MM.1S (cell line): ENCODE data around the gene TMEM108.

Experiments
- DNase-seq: peaks from one replicate; pipeline ENCODE4 v3.0.0-alpha.2; 2015
- H2AFZ ChIP-seq: fragments of 300-600 bp; sonication (generic); 2 replicates; pipeline ENCODE4 v1.6.0; 2016; ENCODE audit warnings: antibody characterized with exemption, low read length
- H3F3A ChIP-seq: fragments of 300-600 bp; sonication (generic); 2 replicates; pipeline ENCODE4 v1.6.1; 2016; ENCODE audit warnings: mild to moderate bottlenecking, antibody characterized with exemption, low read length, moderate library complexity, mixed read lengths; ENCODE audit not compliant: insufficient read depth
- H3K27ac ChIP-seq: fragments of 300-600 bp; sonication (generic); 2 replicates; pipeline ENCODE4 v1.5.1; 2016; ENCODE audit warnings: mild to moderate bottlenecking, low read length
- H3K27me3 ChIP-seq: fragments of 300-600 bp; sonication (generic); replicated peaks from 2 replicates; pipeline ENCODE4 v1.6.0; 2016; ENCODE audit warnings: low read length; ENCODE audit not compliant: insufficient read depth
- H3K36me3 ChIP-seq: fragments of 300-600 bp; sonication (generic); replicated peaks from 2 replicates; pipeline ENCODE4 v1.6.1; 2016; ENCODE audit warnings: mild to moderate bottlenecking, low read length, mixed read lengths; ENCODE audit not compliant: insufficient read depth
- H3K4me1 ChIP-seq: fragments of 300-600 bp; sonication (generic); 2 replicates; pipeline ENCODE4 v1.6.1; 2016; ENCODE audit warnings: low read length, mixed read lengths
- H3K4me2 ChIP-seq: fragments of 300-600 bp; sonication (generic); 2 replicates; pipeline ENCODE4 v1.6.0; 2016; ENCODE audit warnings: low read depth, low read length
- H3K4me3 ChIP-seq: fragments of 300-600 bp; sonication (generic); 2 replicates; pipeline ENCODE4 v1.5.1; 2016; ENCODE audit warnings: low read length, mixed read lengths
- H3K79me2 ChIP-seq: fragments of 300-600 bp; sonication (generic); 2 replicates; pipeline ENCODE4 v1.6.1; 2016; ENCODE audit warnings: mixed run types, low read length, mixed read lengths
- H3K9ac ChIP-seq: fragments of 300-600 bp; sonication (generic); 2 replicates; pipeline ENCODE4 v1.6.1; 2016; ENCODE audit warnings: low read length, mixed read lengths
- H3K9me2 ChIP-seq: fragments of 300-600 bp; sonication (generic); replicated peaks from 2 replicates; pipeline ENCODE4 v1.6.1; 2016; ENCODE audit warnings: mild to moderate bottlenecking, low read length, mixed read lengths; ENCODE audit not compliant: insufficient read depth
- H3K9me3 ChIP-seq: fragments of 300-600 bp; sonication (generic); replicated peaks from 2 replicates; pipeline ENCODE4 v1.6.1; 2016; ENCODE audit warnings: mild to moderate bottlenecking, low read length, mixed read lengths; ENCODE audit not compliant: insufficient read depth
- H4K20me1 ChIP-seq: fragments of 300-600 bp; sonication (generic); 2 replicates; pipeline ENCODE4 v1.6.1; 2016; ENCODE audit warnings: mild to moderate bottlenecking, low read length, moderate library complexity, mixed read lengths; ENCODE audit not compliant: insufficient read depth
- EZH2 ChIP-seq: fragments of 300-600 bp; sonication (generic); optimal IDR thresholded peaks from 2 replicates; pipeline ENCODE3; 2017; ENCODE audit warnings: low read depth, mild to moderate bottlenecking, antibody characterized with exemption, low read length, mixed read lengths
- EZH2phosphoT487 ChIP-seq: fragments of 300-600 bp; sonication (generic); IDR thresholded peaks from 2 replicates; pipeline ENCODE4 v1.6.1; 2018; ENCODE audit warnings: antibody characterized with exemption, low read length
- TF ChIP-seq, protein P1 (sequence below): fragments of 300-600 bp; sonication (generic); IDR thresholded peaks from 2 replicates; pipeline ENCODE4 v1.5.1; 2016; ENCODE audit warnings: antibody characterized with exemption, low read length, mixed read lengths

The TMEM108 gene

DNA sequence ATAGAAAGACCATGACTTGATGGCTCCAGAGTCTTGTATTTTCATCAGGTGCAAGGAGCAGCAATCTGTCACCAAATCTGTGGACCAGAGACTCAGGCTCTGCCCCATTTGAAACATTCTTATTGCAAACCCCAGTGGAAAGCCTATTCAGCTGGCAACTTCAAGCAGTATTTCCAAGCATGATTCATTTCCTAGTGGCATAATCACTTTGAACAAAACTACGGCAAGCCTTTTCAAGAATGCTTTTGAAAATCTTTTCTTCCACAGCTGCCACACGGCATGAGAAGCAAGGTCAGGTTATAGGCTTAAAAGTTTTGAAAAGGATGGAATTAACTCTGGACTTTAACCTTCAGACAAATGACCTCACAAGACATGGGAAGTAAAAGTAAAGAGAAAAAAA, 239.6 kb downstream of the TMEM108 start:
- no peak overlapping the region for H3K27ac ChIP-seq
- no peak for DNase-seq
- no peak overlapping the region for H3K4me2 ChIP-seq
- no peaks in the 10 kb centered on the region for H3F3A ChIP-seq
- H3K4me1 ChIP-seq = no peaks in the 10 kb centered on the region
- no peak overlapping the region for H3K9ac ChIP-seq
- H3K79me2 ChIP-seq = no peaks in the 10 kb centered on the region
- H3K36me3 ChIP-seq = no peaks in the 10 kb centered on the region
- no peak overlapping the region for H3K4me3 ChIP-seq
- TF ChIP-seq EZH2 = no peak
- no peak for TF ChIP-seq EZH2phosphoT487
- TF ChIP-seq, protein P1, sequence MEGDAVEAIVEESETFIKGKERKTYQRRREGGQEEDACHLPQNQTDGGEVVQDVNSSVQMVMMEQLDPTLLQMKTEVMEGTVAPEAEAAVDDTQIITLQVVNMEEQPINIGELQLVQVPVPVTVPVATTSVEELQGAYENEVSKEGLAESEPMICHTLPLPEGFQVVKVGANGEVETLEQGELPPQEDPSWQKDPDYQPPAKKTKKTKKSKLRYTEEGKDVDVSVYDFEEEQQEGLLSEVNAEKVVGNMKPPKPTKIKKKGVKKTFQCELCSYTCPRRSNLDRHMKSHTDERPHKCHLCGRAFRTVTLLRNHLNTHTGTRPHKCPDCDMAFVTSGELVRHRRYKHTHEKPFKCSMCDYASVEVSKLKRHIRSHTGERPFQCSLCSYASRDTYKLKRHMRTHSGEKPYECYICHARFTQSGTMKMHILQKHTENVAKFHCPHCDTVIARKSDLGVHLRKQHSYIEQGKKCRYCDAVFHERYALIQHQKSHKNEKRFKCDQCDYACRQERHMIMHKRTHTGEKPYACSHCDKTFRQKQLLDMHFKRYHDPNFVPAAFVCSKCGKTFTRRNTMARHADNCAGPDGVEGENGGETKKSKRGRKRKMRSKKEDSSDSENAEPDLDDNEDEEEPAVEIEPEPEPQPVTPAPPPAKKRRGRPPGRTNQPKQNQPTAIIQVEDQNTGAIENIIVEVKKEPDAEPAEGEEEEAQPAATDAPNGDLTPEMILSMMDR = no peak
- H3K9me3 ChIP-seq = no peaks in the 10 kb centered on the region
- no peaks in the 10 kb centered on the region for H3K9me2 ChIP-seq
- no peak overlapping the region for H2AFZ ChIP-seq
- H4K20me1 ChIP-seq = no peaks in the 10 kb centered on the region
- H3K27me3 ChIP-seq = no peaks in the 10 kb centered on the region

DNA sequence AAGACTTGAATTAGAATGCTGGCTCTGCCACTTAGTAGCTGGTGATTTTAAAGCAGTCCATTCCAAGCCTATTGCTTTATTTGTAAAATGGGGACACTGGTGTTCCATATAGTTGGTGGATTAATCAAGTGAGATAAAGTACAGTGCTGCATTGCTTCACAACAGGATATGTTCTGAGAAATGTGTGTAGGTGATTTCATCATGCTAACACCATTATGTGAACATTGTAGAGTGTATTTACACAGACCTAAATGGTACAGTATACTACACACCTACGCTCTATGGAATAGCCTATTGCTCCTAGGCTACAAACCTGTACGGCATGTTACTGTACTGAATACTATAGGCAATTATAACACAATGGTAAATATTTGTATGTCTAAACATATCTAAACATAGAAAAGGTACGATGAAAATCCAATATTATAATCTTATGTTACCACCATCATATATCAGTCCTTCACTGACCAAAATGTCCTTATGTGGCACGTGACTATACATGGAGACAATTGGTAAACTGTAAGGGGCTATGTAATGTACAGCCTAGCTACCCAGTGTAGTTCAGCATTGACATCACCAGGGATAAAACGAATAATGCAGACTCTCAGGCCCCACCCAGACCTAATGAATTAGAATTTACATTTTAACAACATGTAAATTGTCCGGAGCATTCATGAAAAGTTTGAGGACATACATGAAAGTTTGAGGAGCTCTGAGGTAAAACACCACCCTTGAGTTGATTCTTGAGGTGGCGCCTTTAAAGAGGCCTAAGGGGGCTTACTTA, 240.3 kb downstream of the TMEM108 start:
- no peak overlapping the region for H3K4me2 ChIP-seq
- no peaks in the 10 kb centered on the region for H3K4me1 ChIP-seq
- no peak overlapping the region for H3K9ac ChIP-seq
- H3K4me3 ChIP-seq = no peak overlapping the region
- no peaks in the 10 kb centered on the region for H3K27me3 ChIP-seq
- no peak for DNase-seq
- no peaks in the 10 kb centered on the region for H3K9me2 ChIP-seq
- H3K79me2 ChIP-seq = no peaks in the 10 kb centered on the region
- H3F3A ChIP-seq = no peaks in the 10 kb centered on the region
- no peaks in the 10 kb centered on the region for H3K9me3 ChIP-seq
- H3K36me3 ChIP-seq = no peaks in the 10 kb centered on the region
- no peak overlapping the region for H2AFZ ChIP-seq
- H4K20me1 ChIP-seq = no peaks in the 10 kb centered on the region
- H3K27ac ChIP-seq = no peak overlapping the region
- no peak for TF ChIP-seq EZH2phosphoT487
- TF ChIP-seq, protein P1 = no peak
- no peak for TF ChIP-seq EZH2

DNA sequence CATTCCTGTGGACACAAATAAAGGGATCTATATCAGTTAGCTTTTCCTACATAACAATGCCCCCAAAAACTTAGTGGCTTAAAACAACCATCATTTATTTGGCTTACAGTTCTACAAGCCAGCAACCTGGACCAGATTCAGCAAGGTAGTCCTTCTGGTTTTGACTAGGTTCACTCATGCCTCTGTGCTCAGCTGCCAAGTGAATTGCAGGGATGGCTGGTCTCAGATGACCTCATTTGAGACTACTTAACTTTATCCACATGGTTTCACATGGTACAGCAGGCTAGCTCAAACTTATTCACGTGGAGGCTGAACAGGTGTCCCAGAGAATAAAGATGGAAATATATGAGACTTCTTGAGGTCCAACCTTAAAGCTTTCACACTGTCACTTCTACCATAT, 242.4 kb downstream of the TMEM108 start:
- H3K9ac ChIP-seq = no peak overlapping the region
- H3K27ac ChIP-seq = no peak overlapping the region
- H3F3A ChIP-seq = no peaks in the 10 kb centered on the region
- no peak for DNase-seq
- H3K4me3 ChIP-seq = no peak overlapping the region
- H3K36me3 ChIP-seq = no peaks in the 10 kb centered on the region
- no peaks in the 10 kb centered on the region for H3K4me1 ChIP-seq
- TF ChIP-seq, protein P1 = no peak
- TF ChIP-seq EZH2phosphoT487 (no peak), EZH2 (no peak)
- H3K27me3 ChIP-seq = no peaks in the 10 kb centered on the region
- no peaks in the 10 kb centered on the region for H3K9me3 ChIP-seq
- H3K9me2 ChIP-seq = no peaks in the 10 kb centered on the region
- no peak overlapping the region for H3K4me2 ChIP-seq
- H2AFZ ChIP-seq = no peak overlapping the region
- no peaks in the 10 kb centered on the region for H3K79me2 ChIP-seq
- no peaks in the 10 kb centered on the region for H4K20me1 ChIP-seq
